Stimulated activated CD4-positive, alpha-beta T cell treated with anti-CD3 and anti-CD28 coated beads, Interleukin-1b, Interleukin-23, amount 100 ng/mL, for 4 hours (primary cell): ENCODE measurements around the gene KRTAP5-3.
A peak's percentile ranks its signal among the peaks of the same experiment; 100 is the strongest.
"Not testable (repeated sequence)": the region's sequence is repeated elsewhere in the genome, so short reads cannot be mapped to it uniquely, and the experiment has no call there.

ENCODE experiments used
- DNase-seq, 2 donors: peaks; one replicate each; pipeline ENCODE4 v3.0.0-alpha.2; 2020; ENCODE audit warnings: low read depth in 2 of 2

The KRTAP5-3 gene

GRCh38 chr11:1582909-1583308 is 25.4 kb downstream of the KRTAP5-3 start:
- DNase-seq, result not testable (repeated sequence)

DNA sequence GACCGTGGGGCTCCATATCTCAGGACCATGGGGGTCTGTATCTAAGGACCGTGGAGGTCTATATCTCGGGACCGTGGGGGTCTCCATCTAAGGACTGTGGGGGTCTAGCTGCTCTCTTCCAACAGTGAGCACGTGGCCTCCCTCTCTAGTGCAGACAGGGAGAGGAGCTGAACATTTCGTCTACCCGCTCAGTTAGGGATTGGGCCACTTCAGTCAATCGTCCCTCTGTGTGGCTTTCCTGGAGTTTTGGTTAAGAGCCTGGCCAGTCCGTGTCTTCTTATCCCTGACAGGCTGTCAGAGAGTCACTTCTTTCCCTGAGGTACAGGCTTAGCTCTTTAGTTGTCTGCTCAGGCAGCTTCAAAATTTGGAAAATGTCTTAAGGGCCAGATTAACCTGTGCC is 26.3 kb downstream of the KRTAP5-3 start:
- no peak for DNase-seq

DNA sequence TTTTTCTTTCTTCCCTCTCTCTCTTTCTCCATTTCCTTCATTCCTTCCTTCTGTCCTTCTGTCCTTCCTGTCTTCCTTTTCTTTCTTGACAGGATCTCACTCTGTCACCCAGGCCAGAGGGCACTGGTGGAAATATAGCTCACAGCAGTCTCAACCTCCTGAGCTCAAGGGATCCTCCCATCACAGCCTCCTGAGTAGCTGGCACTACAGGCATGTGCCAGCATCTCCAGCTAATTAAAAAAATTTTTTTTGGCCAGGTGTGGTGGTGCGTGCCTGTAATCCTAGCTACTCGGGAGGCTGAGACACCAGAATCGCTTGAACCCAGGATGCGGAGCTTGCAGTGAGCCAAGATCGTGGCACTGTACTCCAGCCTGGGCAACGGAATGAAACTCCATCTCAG is 31.4 kb downstream of the KRTAP5-3 start:
- no peak for DNase-seq

DNA sequence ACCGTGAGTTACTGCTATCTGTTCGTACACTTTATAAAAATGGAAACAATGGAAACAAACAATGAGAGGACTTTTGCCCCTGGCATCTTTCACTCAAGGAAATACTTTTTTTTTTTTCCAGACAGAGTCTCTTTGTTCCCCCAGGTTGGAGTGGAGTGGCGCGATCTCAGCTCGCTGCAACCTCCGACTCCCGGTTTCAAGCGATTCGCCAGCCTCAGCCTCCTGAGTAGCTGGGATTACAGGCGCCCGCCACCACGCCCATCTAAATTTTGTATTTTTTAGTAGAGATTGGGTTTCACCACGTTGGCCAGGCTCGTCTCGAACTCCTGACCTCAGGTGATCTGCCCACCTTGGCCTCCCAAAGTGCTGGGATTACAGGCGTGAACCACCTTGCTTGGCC is 32.5 kb downstream of the KRTAP5-3 start:
- DNase-seq, result not testable (repeated sequence)

GRCh38 chr11:1574933-1575242 is 33.4 kb downstream of the KRTAP5-3 start:
- no peak for DNase-seq

DNA sequence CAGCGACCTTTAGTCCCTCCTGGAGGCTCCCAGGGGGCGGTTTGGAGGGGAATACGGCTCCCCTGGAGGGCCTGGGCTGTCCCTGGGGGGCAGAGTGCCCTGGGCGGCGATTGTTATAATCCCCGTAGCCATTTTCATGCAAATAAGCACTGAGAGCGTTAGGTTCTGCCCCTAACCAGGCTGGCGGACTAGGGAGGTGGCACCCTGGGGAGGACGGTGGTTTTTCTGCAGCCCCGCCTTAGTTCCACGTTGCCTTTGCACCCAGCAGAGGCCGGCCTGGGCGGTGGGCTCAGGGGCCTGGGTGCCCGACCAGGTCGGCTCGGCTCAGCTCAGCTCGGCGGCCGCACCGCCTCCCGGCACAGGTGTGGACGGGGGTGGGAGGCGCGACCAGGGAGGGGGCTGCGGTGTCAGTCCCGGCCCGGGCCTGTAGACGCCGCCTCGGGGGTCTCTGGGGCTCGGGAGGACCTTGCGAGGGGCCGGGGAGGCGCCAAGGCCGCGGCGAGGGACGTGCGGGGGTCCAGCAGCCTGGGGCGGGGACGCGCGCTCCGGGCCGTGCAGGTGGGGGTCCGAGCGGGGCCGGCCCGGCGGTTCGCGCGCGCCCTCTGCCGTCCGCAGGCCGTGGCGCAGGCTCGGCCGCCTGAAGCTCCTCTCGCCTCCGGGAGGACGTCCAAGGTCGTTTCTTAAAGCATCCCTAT is 33.9 kb downstream of the KRTAP5-3 start:
- DNase-seq, result peak in 1 of 2 donors; percentile 57

DNA sequence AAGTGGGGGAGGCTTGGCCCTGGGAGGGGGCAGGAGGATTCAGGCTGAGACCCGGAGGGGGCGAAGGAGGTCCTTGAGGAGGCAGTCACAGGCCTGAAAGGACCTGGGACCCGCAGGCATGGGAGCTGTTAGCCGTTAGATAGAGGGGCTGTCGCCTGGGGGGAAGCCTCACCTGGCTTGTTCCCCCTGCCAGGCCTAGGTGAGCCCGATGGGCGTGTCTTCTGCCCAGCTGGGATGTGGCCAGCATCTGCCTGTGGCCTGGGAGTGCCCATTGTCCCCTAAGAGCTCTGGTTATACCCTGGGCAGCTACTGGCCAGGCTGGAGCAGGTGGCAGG is 34.4 kb downstream of the KRTAP5-3 start:
- DNase-seq, result no peak

DNA sequence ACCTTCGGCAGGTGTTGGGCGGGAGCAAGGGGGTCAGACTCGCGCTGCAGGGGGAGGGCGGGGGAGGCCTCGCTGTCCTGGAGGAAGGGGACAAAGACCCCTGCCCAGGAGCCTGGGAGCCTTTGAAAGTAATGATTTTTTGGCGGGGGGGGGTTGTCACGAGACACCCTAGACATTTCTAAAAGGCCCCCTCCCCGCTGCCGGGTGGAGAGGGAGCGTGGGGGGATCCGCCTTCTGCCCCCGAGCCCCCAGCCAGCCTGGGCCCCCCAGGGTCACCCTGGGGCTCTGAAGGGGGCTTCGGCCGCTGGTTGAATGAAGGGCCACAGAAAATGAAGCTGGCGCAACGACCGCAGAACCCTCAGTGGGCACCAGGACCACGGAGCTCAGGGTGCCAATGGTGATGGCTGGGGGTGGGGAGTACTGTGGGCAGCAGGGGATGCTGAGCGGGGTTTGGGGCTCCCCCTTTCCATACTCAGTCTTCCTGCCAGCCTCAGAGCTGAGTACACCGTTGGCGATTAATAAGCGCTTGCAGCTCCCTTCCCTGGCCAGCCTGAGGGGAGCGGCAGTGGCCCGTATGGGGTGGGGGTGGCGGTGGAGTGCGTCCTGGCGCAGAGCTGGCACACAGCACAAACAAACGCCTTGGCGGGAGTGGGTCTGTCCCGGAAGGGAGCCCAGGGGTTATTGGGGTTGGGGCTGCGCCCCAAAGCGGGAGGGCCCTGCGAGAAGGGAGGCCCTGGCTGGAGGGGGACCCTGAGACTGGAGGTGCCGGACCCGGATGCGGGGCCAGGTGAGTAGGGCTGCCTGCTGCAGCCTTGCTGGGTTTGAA is 35.0 kb downstream of the KRTAP5-3 start:
- no peak for DNase-seq

DNA sequence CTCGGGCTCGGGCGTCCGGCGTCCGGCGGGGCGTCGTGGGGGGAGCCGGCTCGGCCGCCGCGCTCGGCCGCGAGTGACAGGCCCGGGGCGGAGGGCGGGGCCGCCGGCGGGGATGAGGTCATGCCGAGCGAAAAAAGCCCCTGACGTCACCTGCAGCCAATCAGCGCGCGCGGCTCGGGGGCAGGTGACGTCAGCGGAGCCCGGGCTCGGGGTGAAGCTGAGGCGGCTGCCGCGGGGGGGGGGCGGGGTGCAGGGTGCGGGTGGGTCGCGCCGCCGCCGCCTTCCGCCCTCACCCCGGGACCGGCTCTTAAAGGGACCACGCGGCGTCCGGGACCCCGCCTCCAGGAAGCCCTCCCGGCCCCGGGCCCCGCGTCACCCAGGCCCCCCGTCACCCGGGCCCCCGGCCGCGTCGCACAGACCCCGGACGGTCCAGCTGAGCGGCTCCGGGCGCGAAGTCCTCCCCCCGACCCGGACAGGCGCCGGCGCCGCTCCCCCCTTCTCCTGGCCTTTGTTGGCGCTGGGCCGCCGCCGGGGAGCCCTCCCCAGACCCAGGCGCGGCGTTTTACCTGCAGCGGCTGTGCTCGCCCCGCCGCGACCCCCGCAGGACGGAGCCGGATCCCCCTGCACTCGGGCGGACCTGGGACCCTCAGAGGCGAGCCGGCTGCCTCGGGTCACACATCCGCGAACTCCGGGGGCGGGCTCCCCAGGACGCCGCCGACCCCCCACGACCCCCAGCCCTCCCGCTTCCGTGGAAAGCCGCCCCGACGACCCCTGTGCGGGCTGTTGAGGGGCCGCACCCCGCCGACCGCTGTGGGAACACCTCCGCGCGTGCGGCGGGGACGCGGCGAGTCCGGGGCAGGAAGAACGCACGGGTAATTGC is 35.8 kb downstream of the KRTAP5-3 start, which contains the start of gene DUSP8:
DUSP8 (minus strand) TSS at position 75 of the 880 bp plus-strand sequence. CDS start 6,445 bp downstream, outside the sequence.
- peak; percentile 92 to 95 for DNase-seq

- no peak for DNase-seq
These were observed 36.5 kb downstream of the KRTAP5-3 start for GRCh38 chr11:1571760-1572196.

DNA sequence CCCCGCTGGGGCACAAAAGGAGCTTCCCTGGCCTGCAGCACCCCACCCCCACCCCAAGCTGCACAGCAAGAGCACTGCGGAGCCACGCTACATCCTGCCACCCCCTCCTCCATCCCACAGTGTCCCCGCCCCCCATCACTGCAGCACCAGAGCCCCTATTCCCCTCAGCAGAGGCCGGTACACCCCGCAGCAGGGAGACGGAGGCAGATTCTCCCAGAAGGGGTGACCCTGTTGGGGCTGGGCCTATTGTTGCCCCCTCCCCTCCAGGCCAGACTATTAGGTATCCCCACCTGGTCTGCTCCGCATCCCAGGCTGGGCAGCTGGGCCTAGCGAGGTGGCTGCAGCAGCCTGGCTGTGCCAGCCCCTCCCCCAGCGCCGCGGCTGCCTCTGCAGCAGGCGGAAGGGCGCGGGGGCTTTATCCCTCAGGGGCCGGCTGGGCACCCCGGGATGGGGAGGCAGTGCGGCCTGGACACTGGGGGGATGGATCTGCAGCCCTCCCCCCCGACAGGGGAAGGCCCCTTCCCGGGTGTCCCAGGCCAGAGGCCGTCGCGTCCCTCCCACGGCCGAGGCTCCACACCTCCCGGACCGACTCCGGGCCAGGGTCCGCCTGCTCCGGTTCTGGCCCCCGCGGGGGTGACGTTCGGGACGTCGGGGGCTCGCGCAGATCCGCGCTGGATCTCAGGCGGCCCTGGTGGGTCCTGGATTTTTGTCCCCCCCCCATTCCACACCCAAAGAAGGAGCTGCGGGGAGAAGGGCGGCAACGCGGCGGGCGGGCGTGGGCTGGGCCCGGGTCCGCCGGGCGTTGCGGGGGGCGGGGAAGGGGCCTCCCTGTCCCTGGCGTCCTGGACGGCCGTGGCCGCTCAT is 37.1 kb downstream of the KRTAP5-3 start:
- DNase-seq, result no peak

- DNase-seq, result no peak
These were observed 37.8 kb downstream of the KRTAP5-3 start for GRCh38 chr11:1570531-1570895.

DNA sequence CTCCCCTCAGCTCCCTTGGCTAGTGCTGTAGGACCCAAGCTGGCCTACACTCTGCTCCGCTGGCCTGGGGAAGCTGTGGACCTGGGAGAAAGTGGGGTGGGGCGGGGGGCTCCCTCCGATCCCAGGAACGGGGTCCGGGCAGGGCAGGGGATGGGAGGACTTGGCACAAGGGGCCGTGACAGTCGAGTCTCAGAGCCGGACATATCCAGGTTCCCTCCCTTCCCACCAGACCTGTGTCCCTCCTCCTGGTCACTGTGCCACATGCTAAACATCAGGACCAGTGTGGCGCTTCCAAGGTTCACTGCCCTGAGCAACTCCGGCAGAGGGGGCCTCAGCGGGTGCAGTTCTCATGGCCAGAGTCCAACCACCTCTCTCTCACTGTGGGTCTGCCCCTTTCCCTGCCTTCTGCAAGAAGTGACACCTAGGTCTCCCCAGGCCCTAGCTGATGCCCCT is 38.2 kb downstream of the KRTAP5-3 start:
- DNase-seq, result no peak

GRCh38 chr11:1569251-1569780 is 38.9 kb downstream of the KRTAP5-3 start:
- DNase-seq, result no peak

GRCh38 chr11:1568441-1568911 is 39.8 kb downstream of the KRTAP5-3 start:
- no peak for DNase-seq

GRCh38 chr11:1567721-1568100 is 40.6 kb downstream of the KRTAP5-3 start:
- DNase-seq, result no peak

DNA sequence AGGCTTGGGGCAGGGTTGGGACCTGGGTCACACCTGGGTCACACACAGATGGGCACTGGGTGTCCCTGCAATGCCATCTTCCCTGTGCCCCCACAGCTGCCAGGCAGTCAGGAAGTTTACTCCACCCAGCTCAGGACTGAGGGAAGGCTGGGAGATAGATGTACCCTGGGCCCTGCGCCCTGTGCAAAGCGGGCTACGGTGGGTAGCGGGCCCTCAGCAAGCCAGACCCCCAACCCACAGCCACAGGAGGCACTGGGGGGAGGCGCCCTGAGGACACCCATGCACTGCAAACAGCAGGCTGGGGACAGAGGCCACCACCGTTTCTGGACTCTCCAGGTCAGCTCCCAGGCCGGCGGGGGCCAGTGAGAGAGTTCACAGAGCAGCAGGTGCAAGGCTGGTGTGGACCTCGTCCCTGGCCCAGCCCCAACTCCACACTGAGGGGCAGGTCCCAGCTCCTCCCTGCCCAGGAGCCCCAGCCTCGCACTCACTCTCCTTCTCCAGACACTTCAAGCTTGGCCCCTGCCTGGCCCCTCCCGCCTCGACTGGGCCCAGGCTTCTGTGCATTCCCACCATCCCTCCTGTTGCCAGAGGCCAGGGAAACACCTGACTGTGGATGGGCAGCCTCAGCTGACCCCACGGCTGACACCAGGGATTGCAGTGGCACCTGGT is 41.1 kb downstream of the KRTAP5-3 start:
- DNase-seq, result no peak

DNA sequence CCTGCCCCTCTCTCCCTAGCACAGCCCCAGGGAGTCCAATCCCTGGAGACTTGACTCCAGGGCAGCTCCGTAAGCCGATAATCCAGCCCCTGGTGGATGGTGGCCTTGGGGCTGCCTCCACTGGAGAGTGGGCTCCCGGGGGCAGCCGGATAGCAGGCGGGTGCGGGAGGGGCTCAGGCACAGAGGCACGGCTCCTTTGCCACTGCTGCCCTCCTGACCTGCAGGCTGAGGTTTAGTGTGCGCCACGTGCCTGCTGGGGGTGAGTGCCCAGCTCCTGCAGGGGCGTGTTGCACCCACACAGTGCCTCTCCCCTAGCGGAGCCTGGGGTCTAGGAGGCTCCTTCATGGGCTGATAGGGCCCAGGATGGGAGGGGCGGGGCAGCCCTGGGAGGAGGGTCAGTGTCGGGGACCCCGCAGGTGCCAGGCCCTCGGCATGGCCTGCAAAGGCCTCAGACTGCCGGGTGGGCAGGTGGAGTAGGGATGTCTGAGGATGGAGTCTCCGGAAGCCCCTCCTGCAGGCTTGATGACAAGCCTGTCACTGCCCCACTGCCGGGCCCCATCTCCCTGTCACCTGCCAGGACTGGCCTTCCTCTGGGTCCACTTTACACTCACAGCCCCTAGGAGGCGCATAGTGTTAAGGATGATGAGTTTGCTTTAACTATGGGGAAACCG is 41.7 kb downstream of the KRTAP5-3 start:
- no peak for DNase-seq

DNA sequence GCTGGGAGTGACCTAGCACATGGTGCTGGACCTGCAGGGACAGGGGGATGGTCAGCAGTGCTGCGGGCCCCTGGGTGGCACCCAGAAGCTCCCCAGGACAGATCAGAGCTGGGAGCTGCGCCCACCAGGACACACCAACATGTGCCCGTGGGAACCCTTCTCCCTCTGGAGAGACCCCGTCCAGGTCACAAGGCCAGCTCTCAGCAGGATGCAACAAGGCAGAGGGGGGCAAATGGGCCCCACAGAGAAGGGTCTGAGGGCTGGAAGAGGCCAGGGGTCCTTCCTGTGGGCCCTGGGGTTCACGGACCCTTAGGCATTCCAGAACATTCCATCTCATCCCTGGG is 42.4 kb downstream of the KRTAP5-3 start:
- DNase-seq, result no peak
